HEK293 (cell line): ENCODE results near the gene NAPG.

Source experiments
- ZNF776 ChIP-seq: fragments of 450-650 bp; formaldehyde crosslinking; IDR thresholded peaks from 2 replicates; pipeline ENCODE4 v1.5.0; 2017; ENCODE audit warnings: missing biosample characterization, missing genetic modification characterization, borderline replicate concordance
- TF ChIP-seq, protein P1 (sequence below): fragments of 450-650 bp; formaldehyde crosslinking; IDR thresholded peaks from 2 replicates; pipeline ENCODE4 v1.5.1; 2016; ENCODE audit warnings: missing biosample characterization, missing genetic modification characterization

- TF ChIP-seq, protein P1, sequence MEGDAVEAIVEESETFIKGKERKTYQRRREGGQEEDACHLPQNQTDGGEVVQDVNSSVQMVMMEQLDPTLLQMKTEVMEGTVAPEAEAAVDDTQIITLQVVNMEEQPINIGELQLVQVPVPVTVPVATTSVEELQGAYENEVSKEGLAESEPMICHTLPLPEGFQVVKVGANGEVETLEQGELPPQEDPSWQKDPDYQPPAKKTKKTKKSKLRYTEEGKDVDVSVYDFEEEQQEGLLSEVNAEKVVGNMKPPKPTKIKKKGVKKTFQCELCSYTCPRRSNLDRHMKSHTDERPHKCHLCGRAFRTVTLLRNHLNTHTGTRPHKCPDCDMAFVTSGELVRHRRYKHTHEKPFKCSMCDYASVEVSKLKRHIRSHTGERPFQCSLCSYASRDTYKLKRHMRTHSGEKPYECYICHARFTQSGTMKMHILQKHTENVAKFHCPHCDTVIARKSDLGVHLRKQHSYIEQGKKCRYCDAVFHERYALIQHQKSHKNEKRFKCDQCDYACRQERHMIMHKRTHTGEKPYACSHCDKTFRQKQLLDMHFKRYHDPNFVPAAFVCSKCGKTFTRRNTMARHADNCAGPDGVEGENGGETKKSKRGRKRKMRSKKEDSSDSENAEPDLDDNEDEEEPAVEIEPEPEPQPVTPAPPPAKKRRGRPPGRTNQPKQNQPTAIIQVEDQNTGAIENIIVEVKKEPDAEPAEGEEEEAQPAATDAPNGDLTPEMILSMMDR (tag by site-specific recombination), result no peak
- no peak for TF ChIP-seq ZNF776 (tag by site-specific recombination)
Observed at GRCh38 chr18:10546557-10547300, 20.9 kb downstream of the NAPG start.
